HG03460 (cell line): ENCODE results near the gene MTA3.

ENCODE experiments used
- ATAC-seq: cut with Tn5 transposase; IDR thresholded peaks from one replicate; pipeline ENCODE4 v1.9.1; 2021; ENCODE audit not compliant: unreplicated experiment

Gene MTA3

GRCh38 chr2:42757981-42758740, 189.7 kb downstream of the MTA3 start:
- no peak for ATAC-seq

- no peak for ATAC-seq
These were observed 190.3 kb downstream of the MTA3 start for GRCh38 chr2:42758751-42759150.

DNA sequence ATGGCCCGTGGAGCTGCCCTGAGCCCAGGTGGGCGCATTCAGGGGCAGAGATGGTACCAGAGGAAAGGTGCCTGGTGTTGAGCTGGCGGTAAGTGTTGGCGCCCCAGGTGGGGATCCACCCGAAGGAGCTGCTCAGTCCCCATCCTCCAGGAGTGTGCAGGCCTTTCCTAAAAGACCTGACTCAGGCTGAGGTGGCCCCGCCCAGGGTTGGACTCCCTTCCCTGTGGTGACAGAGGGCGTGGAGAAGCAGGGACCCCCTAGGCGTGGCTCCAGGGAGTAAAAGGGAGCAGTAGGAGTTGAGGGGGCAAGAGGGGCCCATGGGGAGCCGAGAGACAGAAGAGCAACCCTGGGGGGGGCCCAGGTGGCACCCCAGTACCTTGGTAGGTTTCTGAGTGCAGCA, 193.1 kb downstream of the MTA3 start:
- ATAC-seq: no peak

GRCh38 chr2:42762155-42762554, 193.7 kb downstream of the MTA3 start:
- ATAC-seq: no peak

DNA sequence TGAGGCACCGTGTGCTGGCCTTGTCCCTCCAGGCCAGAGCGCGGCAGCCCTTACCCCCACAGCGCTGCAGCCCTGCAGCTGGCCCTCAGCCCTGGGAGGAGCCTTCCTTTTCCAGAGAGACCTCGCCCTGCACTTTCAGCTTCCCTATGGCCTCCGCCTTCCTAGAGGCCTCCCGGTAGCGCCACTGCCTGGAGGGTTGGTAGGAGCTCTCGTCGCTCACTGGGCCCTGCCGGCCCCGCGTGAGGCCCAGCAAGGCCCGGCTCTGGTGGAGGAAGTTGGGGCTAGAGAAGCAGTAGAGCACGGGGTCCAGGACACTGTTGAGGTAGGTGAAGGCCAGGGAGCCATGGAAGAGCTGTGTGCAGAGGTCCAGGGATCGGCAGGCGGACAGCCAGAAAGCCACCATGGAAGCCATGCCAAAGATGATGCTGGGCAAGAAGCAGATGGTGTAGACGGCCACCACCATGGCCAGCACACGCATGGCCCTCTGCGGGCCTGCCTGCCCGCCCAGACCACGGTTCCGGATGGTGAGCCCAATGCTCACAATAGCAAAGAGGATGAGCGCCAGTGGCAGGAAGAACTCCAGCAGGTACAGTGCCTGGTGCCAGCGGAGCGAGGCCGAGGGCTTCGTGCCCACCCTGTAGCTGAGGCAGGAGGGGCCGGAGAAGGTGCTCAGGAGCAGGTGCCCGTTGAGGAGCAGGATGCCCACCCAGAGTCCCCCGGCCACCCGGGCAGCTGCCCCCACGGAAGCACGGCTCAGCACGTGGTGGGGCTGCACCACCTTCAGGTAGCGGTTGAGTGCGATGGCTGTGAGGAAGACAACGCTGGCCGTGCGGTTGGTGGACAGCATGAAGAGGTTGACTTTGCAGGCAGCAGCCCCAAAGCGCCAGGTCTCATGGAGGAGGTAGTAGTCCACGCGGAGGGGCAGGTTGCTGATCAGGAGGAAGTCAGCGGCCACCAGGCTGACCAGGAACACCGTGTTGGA, 194.7 kb downstream of the MTA3 start:
- no peak for ATAC-seq

GRCh38 chr2:42764096-42764495, 195.7 kb downstream of the MTA3 start, which contains the start of gene OXER1:
Gene OXER1 (minus strand): TSS chr2:42764135. CDS start chr2:42764062, 73 bp downstream.
- ATAC-seq: no peak

- no peak for ATAC-seq
These were observed 196.5 kb downstream of the MTA3 start for GRCh38 chr2:42764901-42765300.

GRCh38 chr2:42765686-42766085, 197.3 kb downstream of the MTA3 start:
- no peak for ATAC-seq

DNA sequence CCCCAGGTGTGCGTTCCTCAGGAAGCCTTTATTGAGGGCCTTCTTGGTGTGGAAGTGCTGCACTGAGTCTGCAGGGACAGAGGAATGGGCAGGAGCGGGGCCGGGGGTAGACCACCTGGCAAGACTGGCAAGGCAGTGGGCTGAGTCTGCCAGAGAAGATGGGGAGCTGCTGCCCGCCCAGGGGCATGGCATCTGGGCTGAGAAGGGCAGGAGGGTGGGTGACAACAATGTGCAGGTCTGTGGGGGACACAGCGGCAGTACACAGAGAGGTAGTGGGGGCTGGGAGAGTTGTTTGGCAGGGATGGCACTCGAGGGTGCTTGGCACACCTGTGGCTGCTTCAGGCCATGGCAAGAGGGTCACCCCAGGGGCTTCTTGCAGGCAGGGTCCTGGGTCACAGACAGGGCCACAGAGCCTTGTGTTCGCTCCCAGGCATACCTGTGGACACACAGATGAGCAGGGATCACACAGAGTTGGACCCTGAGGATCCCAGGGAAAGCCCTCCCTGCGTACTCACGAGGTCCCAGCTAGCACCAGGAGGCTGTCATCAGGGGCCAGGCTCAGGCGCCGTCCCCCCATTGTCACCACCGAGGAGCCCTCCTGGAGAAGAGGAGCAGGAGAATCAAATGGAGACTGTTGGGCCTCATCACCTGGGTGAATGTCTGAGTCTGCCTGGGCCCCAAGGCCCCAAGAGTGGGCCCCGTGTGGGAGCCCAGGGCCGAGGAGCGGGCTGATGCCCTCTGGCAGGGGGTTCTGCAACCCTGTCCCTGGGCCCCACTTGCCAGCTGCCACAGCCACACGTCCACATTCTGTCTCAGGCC, 198.9 kb downstream of the MTA3 start:
- no peak for ATAC-seq

- ATAC-seq: no peak
These were observed 199.7 kb downstream of the MTA3 start for GRCh38 chr2:42767899-42768705.

DNA sequence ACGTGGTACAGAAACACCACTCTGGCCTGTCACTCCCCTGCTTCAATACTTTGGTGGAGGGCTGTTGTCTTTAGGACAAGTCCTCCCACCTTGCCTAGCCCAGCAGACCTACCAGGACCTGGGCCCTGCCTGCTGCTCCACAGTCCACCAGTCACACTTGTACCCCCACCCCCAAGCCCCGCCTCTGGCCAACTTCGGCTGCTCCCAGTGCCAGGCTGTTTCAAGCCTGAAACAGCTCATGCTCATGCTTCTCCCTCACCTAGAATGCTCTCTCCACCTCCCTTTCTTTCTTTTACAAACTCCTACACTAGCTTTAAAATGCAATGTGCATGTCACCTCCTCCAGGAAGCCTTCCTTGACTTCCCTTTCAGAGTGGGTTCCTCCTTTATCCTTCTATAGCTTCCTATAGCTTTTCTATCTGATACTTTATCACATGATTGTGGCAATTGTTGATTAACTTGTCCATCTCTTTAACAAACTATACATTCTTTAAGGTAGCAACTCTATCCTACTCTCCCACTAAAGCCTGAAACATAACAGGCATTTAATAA, 200.3 kb downstream of the MTA3 start:
- ATAC-seq: no peak

- no peak for ATAC-seq
These were observed 201.3 kb downstream of the MTA3 start for GRCh38 chr2:42769583-42770287.

GRCh38 chr2:42770288-42771131, 202.1 kb downstream of the MTA3 start:
- ATAC-seq: peak; percentile 60

GRCh38 chr2:42771546-42772153, 203.2 kb downstream of the MTA3 start:
- no peak for ATAC-seq

DNA sequence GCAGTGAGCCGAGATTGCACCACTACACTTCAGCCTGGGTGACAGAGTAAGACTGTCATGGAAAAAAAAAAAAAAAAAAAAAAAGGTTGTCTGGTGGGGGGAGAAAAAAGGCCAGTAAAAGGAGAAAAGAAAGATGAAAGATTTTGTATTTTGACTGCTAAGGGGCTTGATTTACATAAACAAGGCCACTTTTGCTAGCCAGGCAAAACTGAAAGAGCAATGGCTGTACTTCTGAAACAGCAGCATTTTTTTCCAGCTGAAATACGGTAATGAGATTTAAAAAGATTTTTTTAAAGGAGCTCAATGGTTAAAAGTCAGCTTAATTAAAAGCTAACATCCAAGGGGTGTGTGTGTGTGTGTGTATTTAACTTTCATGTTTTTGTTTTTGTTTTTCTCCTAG, 206.8 kb downstream of the MTA3 start:
- ATAC-seq: no peak

DNA sequence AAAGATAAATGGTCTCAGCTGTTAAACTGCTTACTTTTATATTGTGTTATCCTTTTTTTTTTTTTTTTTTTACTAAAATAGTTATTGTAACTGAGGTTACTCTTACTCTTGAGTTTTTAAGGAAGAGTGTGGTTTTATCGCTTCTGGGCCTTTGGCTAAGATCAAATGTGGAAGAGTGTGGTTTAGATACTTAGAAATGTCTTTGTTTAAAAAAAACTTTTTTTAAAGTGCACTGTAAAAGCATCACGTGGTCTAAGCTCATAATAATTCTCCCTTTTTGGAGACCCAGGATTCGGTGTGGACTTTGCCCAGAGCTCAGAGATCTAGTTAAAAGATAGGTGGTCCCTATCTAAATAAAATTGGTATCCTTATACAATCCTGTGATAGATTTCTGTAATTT, 207.4 kb downstream of the MTA3 start:
- ATAC-seq: no peak

GRCh38 chr2:42777883-42778805, 209.7 kb downstream of the MTA3 start:
- ATAC-seq: no peak
